Embryonic facial prominence (tissue), 1 donor: ENCODE data around the gene FRMD1.

Experiments
- DNase-seq: peaks from one replicate; pipeline ENCODE4 v3.0.0-alpha.2; 2016; ENCODE audit errors: extremely low spot score

FRMD1 gene

DNA sequence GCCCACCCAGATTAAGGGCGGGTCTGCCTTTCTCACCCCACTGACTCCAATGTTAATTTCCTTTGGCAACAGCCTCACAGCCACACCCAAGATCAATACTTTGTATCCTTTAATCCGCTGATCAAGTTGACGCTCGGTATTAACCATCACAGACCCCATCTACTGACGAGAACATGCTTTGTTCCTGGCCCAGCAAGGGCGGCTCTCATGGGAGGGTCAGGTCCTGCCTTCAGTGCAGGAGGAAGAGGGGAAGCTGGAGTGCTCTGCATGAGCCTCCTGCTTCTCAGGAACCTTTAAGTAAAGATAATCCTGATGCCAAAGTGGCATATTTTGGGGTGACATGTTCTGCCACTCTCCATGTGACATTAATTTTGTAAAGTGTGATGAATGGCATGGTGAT is 73.2 kb downstream of the FRMD1 start:
- DNase-seq = no peak

DNA sequence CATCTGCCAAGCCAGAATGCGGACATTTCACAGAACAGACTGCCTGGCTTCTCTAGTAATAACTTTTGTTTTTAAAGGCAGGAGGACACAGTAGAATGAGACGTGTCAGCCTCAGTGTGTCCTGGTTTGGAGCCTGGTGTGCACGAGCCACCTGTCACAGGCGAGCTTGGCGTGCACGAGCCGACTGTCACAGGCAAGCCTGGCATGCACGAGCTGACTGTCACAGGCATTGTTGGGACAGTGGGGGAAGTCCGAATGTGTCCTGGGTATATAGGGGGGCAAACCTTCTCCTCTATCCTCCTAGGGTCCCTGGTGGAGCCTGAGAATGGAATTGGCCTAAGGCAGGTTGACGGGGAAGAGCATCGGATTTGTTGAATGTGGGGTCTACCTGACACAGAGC is 74.1 kb downstream of the FRMD1 start:
- DNase-seq = no peak

DNA sequence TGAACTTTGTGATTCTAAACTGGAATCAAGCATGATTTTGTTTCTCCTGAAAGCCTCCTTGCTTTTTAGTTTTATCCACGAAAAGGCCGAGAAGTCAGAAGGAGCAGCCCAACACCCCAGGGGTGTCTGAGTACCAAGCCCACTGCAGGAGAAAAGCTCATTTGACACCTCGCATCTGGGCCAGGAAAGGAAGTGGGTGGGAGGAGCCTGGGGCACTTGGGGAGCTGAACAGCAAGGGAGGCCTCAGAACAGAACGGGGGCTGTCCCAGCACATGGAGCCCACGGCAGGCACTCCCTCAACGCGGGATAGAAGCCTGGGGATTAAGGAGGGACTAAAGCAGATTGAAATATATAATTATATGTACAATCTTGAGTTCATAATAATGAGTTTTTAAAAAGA is 75.0 kb downstream of the FRMD1 start:
- DNase-seq = no peak
